GM12892 (cell line): ENCODE data around the gene FANCL.
"Not testable (repeated sequence)": the region's sequence is repeated elsewhere in the genome, so short reads cannot be mapped to it uniquely, and the experiment has no call there.

Experiments
- DNase-seq: peaks from one replicate; pipeline ENCODE4 v3.0.0; 2011; ENCODE audit not compliant: insufficient read length
- FAIRE-seq: peaks from 2 replicates; lab custom pipeline; 2011; peaks lifted over from hg19 to GRCh38; lab: Jason Lieb, UNC
- POLR2A ChIP-seq: IDR thresholded peaks from 2 replicates; pipeline ENCODE4 v1.6.1; 2011; ENCODE audit warnings: low read depth, low read length, control low read depth
- POLR2AphosphoS5 ChIP-seq: IDR thresholded peaks from 2 replicates; pipeline ENCODE4 v1.6.1; 2011; ENCODE audit warnings: low read depth, low read length, control low read depth
- TAF1 ChIP-seq: IDR thresholded peaks from 2 replicates; pipeline ENCODE4 v1.6.1; 2011; ENCODE audit warnings: low read depth, mild to moderate bottlenecking, control low read depth, low read length, borderline replicate concordance

FANCL gene

DNA sequence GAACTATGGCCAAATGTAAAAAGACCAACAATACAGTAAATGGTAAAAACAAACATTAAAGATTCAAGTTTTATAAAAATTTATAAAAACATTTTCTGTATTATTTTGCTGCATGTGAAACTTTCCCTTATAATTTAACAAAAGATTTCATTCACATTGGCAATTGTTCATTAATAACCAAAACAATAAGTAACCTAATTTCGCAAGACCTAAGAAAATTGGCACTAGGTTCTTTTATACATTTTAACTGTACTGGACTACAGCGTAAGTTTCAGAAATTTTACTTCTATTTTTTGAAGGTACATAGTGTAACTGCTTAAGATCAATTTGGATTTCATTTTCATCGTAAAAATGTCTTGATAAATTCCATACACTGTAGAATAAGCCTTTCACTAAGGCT is 77.2 kb downstream of the FANCL start:
- TF ChIP-seq TAF1 (no peak), POLR2A (no peak), POLR2AphosphoS5 (no peak)
- DNase-seq = no peak
- FAIRE-seq = no peak

DNA sequence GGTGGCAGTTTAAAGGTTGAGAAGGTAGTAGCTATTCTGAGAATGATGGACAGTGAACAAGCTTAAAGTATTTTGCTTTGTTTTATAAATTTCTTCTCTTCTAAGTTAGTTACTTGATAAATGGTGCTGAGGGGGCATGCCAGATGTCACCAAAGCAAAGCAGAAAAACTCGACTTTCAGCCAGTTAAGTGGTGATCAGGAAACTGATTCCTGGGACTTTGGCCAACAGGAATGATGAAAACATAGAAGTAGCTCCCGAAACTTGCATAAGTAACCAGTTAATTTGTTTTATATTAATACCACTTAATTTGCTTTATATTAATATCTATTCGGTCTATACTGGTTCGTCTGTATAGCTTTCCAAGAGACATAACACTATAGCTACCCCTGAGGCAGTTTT is 82.6 kb downstream of the FANCL start:
- no peak for FAIRE-seq
- no peak for DNase-seq
- TF ChIP-seq POLR2AphosphoS5 (no peak), POLR2A (no peak), TAF1 (no peak)

DNA sequence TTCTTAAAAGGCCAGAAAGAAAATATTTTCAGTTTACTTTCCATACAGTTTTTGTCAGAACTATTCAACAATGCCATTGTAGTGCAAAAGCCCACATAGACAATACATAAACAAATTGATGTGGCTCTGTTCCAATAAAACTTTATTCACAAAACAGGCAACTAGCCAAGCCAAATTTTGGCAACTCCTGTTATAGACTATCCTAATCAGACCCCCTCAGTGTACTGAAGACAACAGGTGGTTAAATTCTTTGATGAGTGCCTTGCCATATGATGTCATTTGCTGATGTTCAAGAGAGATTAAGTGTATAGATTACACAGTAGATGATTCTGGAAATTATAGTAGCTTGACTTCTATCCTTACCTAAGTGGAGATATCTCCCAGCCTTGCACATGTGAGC is 83.4 kb downstream of the FANCL start:
- no peak for TF ChIP-seq POLR2A
- no peak for TF ChIP-seq POLR2AphosphoS5
- no peak for TF ChIP-seq TAF1
- no peak for FAIRE-seq
- no peak for DNase-seq

DNA sequence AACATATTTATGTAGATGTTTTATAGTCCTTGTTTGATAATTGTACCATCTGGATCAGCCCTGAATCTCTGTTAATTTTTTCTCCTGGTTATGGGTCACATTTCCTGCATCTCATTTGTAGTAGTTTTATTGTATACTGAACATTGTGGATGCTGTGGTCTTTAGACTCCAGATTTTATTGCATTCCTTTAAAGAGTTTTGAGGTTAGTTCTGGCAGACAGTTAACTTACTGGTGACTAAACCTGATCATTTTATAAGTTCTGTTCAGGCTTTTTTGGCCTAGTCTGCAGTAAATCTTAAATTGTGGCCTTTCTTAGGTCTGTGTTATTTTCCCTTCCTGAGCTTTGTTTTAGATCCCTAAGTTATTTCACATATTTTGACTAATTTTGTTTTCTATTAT is 84.3 kb downstream of the FANCL start:
- FAIRE-seq (no peak), DNase-seq (no peak)
- TF ChIP-seq POLR2A = no peak
- no peak for TF ChIP-seq POLR2AphosphoS5

DNA sequence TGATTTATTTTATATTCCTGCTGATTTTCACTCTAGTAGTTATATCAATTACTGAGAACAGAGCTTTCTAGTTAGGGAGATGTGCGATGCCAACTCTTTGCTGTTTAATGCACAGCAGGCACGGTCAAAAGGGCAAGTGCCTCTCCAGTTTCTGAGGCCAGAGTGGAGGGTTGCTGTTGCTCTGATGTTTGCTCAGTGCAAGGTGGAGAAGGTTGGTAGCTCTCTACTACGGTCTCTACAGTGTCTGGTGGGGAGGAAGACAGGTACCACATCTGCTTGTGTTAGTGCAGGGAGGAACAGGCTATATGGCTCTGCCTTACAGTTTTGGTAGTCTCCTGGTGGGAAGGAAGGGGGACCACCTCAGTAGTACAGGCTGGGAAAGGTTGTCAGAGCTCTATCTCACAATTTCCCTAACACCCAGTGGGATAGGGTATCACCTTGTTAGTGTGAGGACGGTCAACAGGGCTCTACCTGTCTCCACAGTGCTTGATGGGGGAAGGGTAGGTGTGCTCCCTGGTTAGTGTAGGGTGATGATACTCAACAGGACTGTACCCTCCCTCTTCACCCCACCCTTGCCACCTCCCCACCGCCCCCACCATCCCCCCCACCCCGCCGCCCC is 85.9 kb downstream of the FANCL start:
- FAIRE-seq (no peak), DNase-seq (no peak)
- TF ChIP-seq TAF1 (no peak), POLR2AphosphoS5 (no peak)

DNA sequence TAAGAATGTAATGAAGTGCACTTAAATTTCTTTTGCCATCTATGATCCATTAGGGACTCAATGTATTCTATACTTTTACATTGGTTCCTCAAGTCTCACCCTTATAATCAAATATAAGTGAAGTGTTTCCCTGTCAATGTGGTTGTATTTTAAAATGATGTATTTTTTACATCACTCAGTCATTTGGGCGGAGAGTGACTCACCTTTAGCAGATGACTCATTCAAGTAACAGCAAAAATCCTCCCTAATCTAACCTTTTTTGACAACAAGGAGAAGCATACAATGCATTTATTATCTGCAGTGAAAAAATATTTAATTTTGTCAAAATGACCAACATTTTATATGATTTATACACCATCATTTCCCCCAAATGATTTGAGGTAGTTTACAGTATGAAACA is 94.4 kb downstream of the FANCL start:
- TF ChIP-seq TAF1 (no peak), POLR2A (no peak)
- no peak for DNase-seq
- FAIRE-seq = no peak

DNA sequence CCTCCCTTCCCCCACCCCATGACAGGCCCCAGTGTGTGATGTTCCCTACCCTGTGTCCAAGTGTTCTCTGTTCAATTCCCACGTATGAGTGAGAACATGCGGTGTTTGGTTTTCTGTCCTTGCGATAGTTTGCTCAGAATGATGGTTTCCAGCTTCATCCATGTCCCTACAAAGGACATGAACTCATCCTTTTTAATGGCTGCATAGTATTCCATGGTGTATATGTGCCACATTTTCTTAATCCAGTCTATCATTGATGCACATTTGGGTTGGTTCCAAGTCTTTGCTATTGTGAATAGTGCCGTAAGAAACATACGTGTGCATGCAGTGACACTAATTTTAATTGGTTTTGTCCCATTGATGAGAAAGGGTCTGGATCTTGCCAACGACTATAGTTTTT is 95.4 kb downstream of the FANCL start:
- FAIRE-seq, DNase-seq: not testable (repeated sequence)

DNA sequence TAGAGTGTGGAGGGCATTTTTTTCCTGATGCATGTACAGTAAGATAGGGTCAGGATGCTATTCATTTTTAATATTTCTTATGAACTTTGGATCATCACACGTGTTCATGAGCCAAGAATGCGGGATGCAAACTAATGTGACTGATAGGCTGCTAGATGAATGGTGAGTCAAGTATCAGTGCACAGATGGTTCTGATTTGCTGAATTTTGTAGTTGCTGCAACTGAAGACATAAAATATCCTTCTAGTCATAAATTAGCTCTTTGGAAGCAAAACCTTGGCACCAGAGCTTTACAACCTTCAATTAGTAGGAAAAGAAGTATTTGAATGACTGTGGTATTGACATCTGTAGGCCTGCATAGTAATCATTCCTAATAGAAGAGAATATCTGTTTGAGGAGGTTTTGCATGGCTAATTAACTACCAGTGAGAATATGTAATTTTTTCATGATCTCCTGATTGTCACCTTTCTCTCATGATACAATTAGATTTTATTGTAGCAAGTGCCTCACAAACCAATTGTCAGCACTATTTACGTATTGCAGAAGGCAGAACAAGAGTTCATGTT is 100.5 kb downstream of the FANCL start:
- no peak for TF ChIP-seq POLR2A
- TF ChIP-seq TAF1 = no peak
- DNase-seq (no peak), FAIRE-seq (no peak)

DNA sequence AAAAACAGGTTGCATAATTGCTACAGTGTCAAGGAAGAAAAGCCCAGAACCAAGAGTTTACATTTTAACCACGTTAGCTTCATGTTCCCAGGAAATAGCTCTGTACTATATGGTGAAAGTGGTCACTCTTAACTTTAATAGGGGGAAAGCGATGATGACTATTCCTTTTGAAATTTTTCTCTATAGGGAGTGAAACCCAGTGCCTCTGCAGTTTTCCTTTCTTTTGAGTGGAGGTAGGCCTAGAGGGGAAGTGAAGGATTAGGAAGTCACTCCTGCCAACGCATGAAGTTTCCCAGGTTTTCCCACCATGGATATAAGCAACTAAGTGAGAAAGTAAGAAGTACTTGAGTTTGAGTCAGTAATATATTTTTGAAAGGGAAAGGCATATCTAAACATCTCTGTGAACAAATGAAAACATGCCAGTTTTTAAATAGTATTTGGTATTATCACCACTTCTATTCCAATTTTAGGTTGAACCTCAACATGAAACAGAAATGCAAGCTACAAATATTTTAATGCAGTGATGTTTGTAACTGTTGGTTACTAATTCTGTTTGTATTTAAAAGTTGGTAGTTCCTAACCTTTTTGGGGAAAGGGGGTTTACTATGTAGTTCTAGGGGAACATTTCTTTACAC is 102.6 kb downstream of the FANCL start:
- FAIRE-seq (no peak), DNase-seq (no peak)
- TF ChIP-seq POLR2AphosphoS5 = no peak
- no peak for TF ChIP-seq TAF1
- no peak for TF ChIP-seq POLR2A

DNA sequence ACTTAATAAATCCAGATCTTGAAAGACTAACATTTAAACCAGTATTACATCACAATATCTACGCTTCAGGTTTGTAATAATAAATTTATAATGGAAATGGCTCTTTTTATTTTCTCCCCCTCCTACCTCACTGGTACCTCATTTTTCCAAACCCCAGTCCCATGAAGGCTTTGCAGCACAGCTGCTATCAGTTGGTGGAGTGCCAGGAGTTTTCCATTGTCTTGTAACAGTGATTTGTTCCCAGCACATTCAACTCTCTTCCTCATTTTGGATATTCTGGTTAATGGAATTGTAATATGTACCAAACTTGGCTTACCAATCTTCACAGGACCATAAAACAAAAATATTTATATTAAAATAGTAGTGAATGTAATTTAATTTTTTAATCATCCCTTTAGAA is 103.3 kb downstream of the FANCL start:
- FAIRE-seq (no peak), DNase-seq (no peak)
- no peak for TF ChIP-seq POLR2A
- TF ChIP-seq TAF1 = no peak
- TF ChIP-seq POLR2AphosphoS5 = no peak

DNA sequence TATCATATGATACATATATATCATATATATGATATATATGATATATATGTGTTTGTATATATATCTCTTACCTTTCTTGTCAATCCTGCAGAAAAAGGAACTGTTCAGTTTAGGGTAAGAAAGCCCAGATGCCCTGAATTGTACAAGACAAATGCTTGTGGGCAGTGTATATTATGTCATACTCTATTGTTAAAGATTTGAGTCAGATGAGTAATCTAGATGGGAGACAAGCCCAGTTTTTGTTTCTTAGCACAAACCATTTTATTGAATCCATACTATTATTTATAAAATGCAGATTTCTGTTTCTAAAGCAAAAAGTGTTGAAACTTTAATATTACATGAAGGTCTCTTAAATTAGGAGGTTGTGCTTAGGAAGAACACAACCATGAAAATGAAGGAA is 103.9 kb downstream of the FANCL start:
- no peak for DNase-seq
- FAIRE-seq = no peak
- TF ChIP-seq TAF1 (no peak), POLR2AphosphoS5 (no peak), POLR2A (no peak)

DNA sequence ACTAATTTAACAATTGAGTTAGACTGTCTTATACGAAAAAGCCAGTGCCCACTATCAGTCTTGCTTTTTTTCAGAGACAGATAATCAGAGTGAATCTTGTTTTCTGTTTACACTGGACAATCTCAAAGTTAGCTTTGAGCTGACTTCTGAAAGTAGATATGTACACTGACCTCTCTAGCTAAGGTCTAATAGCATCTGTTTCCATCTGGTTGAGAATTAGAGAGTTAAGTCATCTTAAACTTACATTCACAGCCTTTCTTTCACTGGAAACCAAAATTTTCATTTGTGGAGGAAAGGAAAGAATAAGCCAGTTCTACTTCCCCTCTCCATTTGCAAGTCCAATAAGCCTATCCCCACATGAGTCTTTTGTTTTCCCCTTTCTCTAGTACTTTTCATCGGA is 105.3 kb downstream of the FANCL start:
- no peak for DNase-seq
- peak; percentile 42 for FAIRE-seq
- TF ChIP-seq POLR2AphosphoS5 = no peak
- no peak for TF ChIP-seq POLR2A
- TF ChIP-seq TAF1 = no peak

DNA sequence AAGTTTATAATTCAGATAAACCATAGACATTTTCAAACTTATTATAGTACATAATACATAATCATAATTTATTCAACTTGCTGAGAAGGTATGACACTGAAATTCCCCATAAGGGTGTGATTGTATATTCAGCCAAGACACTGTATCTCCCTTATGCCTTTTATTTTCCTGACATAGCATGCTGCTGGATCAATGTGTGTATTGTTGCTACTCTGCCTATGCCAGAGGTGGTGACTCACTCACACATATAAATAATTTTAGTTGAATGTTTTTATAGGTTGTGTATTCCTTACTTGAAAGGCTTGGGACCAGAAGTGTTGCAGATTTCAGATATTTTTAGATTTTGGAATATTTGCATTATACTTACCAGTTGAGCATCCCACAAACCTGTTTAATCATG is 107.7 kb downstream of the FANCL start:
- no peak for TF ChIP-seq POLR2AphosphoS5
- no peak for TF ChIP-seq TAF1
- no peak for TF ChIP-seq POLR2A
- no peak for FAIRE-seq
- no peak for DNase-seq
